Astrocyte (in vitro differentiated cells and primary cell): ENCODE measurements around the gene N4BP2. TPM values are rescaled to one million over a fixed set of nuclear protein-coding genes. Genes with fewer than 3 reads are reported as not detected.

Experiments used
- DNase-seq: peaks from one replicate; pipeline ENCODE4 v3.0.0-alpha.2; 2010; ENCODE audit warnings: low read depth
- FAIRE-seq: peaks from 2 replicates; lab custom pipeline; 2011; peaks lifted over from hg19 to GRCh38; lab: Jason Lieb, UNC
- H2AFZ ChIP-seq: 2 replicates; pipeline ENCODE4 v1.6.0; 2012; ENCODE audit warnings: low read depth, low read length, inconsistent platforms
- H3K27ac ChIP-seq: 2 replicates; pipeline ENCODE4 v1.5.1; 2011; ENCODE audit warnings: low read depth, low read length, inconsistent platforms
- H3K27me3 ChIP-seq: 2 replicates; pipeline ENCODE4 v1.6.0; 2011; ENCODE audit warnings: low read length, inconsistent platforms; ENCODE audit not compliant: insufficient read depth
- H3K36me3 ChIP-seq: 2 replicates; pipeline ENCODE4 v1.5.1; 2011; ENCODE audit warnings: low read length, inconsistent platforms; ENCODE audit not compliant: insufficient read depth
- H3K4me1 ChIP-seq: 2 replicates; pipeline ENCODE4 v1.5.1; 2011; ENCODE audit warnings: low read length, inconsistent platforms; ENCODE audit not compliant: insufficient read depth
- H3K4me2 ChIP-seq: 2 replicates; pipeline ENCODE4 v1.6.0; 2012; ENCODE audit warnings: low read length, inconsistent platforms
- H3K4me3 ChIP-seq: 2 replicates; pipeline ENCODE4 v1.5.1; 2011; ENCODE audit warnings: low read depth, mild to moderate bottlenecking, low read length, inconsistent platforms; ENCODE audit not compliant: insufficient read depth
- H3K79me2 ChIP-seq: 2 replicates; pipeline ENCODE4 v1.6.0; 2012; ENCODE audit warnings: mild to moderate bottlenecking, low read length, inconsistent platforms; ENCODE audit not compliant: insufficient read depth
- H3K9ac ChIP-seq: 2 replicates; pipeline ENCODE4 v1.6.0; 2012; ENCODE audit warnings: mild to moderate bottlenecking, low read length, inconsistent platforms
- H3K9me3 ChIP-seq: 2 replicates; pipeline ENCODE4 v1.5.1; 2012; ENCODE audit warnings: low read depth, mild to moderate bottlenecking, low read length, inconsistent platforms; ENCODE audit not compliant: insufficient read depth
- H4K20me1 ChIP-seq: 2 replicates; pipeline ENCODE4 v1.6.0; 2012; ENCODE audit warnings: low read length, inconsistent platforms; ENCODE audit not compliant: insufficient read depth
- H3K27ac Mint-ChIP-seq: one replicate; pipeline ENCODE4 v1.8.0; 2021; ENCODE audit warnings: mild to moderate bottlenecking, mixed read lengths; ENCODE audit not compliant: unreplicated experiment
- H3K27me3 Mint-ChIP-seq: one replicate; pipeline ENCODE4 v1.8.0; 2021; ENCODE audit warnings: low read depth, mixed read lengths; ENCODE audit not compliant: unreplicated experiment
- H3K36me3 Mint-ChIP-seq: one replicate; pipeline ENCODE4 v1.8.0; 2021; ENCODE audit warnings: low read depth, mixed read lengths; ENCODE audit not compliant: unreplicated experiment
- H3K4me1 Mint-ChIP-seq: one replicate; pipeline ENCODE4 v1.8.0; 2021; ENCODE audit warnings: low read depth, mixed read lengths; ENCODE audit not compliant: unreplicated experiment
- H3K4me3 Mint-ChIP-seq: one replicate; pipeline ENCODE4 v1.8.0; 2021; ENCODE audit warnings: mild to moderate bottlenecking, moderate library complexity, mixed read lengths; ENCODE audit not compliant: unreplicated experiment
- H3K9me3 Mint-ChIP-seq: one replicate; pipeline ENCODE4 v1.8.0; 2021; ENCODE audit warnings: mild to moderate bottlenecking, mixed read lengths; ENCODE audit not compliant: unreplicated experiment
- EZH2 ChIP-seq: IDR thresholded peaks from 2 replicates; pipeline ENCODE4 v1.6.1; 2012; ENCODE audit warnings: mild to moderate bottlenecking, low read length, inconsistent platforms; ENCODE audit not compliant: insufficient read depth
- total RNA-seq: library from RNA; stranded (reverse); gene quantifications from 2 replicates; pipeline ENCODE4 v1.2.1, GENCODE V29; 2021
- TF ChIP-seq, protein P1 (sequence below): IDR thresholded peaks from 2 replicates; pipeline ENCODE4 v1.5.1; 2011; ENCODE audit warnings: low read depth, mild to moderate bottlenecking, inconsistent platforms, low read length, moderate library complexity; ENCODE audit not compliant: insufficient read depth

The N4BP2 gene
- total RNA-seq, 1 donor from 2014 or later: 14.5 TPM

DNA sequence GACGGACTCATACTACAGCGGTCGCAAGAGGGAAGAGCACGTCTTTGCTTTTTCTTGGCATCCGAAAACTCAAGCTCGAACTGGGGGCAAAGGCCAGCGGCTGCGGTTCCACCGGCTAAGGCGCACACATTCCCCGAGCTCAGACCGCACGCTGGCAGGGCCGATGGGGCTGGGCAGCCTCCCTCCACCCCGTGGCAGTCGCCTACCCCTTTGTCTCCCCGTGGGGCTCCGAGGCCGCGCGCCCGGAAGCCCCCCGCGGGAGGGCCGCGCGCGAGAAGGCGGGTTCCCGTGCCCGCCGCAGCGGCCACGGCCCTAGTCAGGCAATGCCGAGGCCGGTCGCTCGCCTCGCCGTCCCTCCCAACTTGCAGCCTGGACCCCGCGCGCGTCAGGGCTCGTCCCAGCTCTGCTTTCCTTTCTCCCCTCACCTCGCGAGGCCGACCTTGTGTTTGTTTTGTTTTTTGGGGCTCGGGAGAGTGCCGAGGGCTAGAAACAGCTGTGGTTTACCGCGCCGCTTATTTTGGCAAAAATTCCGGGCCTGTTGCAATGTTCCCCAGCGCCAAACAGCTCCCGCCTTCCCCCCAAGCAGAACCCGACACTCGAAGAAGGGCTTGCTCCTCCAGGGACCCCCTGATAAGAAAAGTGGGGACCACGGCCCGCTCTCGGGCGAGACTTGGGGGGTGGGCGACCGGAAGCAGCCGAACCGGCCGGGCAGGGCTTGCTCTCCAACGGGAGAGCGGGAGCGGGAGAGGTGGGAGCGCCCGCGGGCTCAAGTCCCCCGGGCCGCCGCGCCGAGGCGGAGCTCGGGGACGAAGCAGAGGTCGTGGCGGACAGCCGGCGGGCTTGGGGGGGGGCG, 561 bp upstream of the N4BP2 start:
- Mint-ChIP-seq H3K27ac (peak overlapping the region; percentile 98), H3K9me3 (no peaks in the 10 kb centered on the region), H3K36me3 (no peaks in the 10 kb centered on the region), H3K4me3 (peak overlapping the region; percentile 91), H3K4me1 (peaks cover 4% of the 10 kb centered on the region), H3K27me3 (no peaks in the 10 kb centered on the region)
- no peaks in the 10 kb centered on the region for H3K79me2 ChIP-seq
- H3K27me3 ChIP-seq: no peaks in the 10 kb centered on the region
- peak overlapping the region; percentile 74 for H3K4me3 ChIP-seq
- no peak for TF ChIP-seq EZH2
- TF ChIP-seq, protein P1, sequence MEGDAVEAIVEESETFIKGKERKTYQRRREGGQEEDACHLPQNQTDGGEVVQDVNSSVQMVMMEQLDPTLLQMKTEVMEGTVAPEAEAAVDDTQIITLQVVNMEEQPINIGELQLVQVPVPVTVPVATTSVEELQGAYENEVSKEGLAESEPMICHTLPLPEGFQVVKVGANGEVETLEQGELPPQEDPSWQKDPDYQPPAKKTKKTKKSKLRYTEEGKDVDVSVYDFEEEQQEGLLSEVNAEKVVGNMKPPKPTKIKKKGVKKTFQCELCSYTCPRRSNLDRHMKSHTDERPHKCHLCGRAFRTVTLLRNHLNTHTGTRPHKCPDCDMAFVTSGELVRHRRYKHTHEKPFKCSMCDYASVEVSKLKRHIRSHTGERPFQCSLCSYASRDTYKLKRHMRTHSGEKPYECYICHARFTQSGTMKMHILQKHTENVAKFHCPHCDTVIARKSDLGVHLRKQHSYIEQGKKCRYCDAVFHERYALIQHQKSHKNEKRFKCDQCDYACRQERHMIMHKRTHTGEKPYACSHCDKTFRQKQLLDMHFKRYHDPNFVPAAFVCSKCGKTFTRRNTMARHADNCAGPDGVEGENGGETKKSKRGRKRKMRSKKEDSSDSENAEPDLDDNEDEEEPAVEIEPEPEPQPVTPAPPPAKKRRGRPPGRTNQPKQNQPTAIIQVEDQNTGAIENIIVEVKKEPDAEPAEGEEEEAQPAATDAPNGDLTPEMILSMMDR: no peak
- H3K4me2 ChIP-seq: peak overlapping the region; percentile 93
- H2AFZ ChIP-seq: peak overlapping the region; percentile 69
- H3K36me3 ChIP-seq: no peaks in the 10 kb centered on the region
- no peaks in the 10 kb centered on the region for H3K9me3 ChIP-seq
- H3K4me1 ChIP-seq: peaks cover 12% of the 10 kb centered on the region
- no peaks in the 10 kb centered on the region for H4K20me1 ChIP-seq
- H3K27ac ChIP-seq: peak overlapping the region; percentile 85
- DNase-seq (peak; percentile 88), FAIRE-seq (peak; percentile 32)
- peak overlapping the region; percentile 87 for H3K9ac ChIP-seq

DNA sequence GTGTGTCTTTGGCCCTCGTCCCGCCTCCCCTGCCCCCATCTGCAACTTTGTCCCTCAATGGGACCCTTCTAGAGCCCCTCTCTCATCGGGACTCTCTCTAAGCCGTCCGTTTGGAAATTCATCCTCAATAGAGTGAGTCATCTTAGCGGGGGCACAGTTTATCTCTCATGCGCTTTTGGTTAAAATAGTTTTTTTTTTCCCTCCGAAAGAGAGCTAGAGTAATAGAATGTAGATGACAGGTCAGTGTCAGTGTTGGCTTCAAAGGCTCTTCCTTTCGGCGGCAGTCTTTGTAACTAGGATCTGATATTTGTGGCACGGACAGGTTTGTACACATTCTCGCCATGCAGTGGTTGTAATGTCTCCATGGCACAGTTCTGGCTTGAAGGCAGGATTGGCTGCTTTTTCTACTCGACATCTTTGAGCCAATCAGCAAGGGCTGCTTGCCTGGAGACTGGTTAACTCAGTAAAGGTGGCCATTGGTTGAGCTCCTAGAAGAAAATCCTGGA, 989 bp downstream of the N4BP2 start:
- H3K4me1 Mint-ChIP-seq: peaks cover 4% of the 10 kb centered on the region
- peak overlapping the region; percentile 89 for H3K27ac Mint-ChIP-seq
- no peaks in the 10 kb centered on the region for H3K27me3 Mint-ChIP-seq
- no peaks in the 10 kb centered on the region for H3K27me3 ChIP-seq
- no peaks in the 10 kb centered on the region for H3K9me3 ChIP-seq
- TF ChIP-seq, protein P1: no peak
- no peak for TF ChIP-seq EZH2
- peak overlapping the region; percentile 74 for H2AFZ ChIP-seq
- peak overlapping the region; percentile 85 for H3K27ac ChIP-seq
- H3K4me2 ChIP-seq: peak overlapping the region; percentile 93
- H3K4me3 ChIP-seq: peak overlapping the region; percentile 74
- H3K9me3 Mint-ChIP-seq: no peaks in the 10 kb centered on the region
- FAIRE-seq (peak; percentile 56), DNase-seq (peak; percentile 97)
- peak overlapping the region; percentile 92 for H3K4me3 Mint-ChIP-seq
- H4K20me1 ChIP-seq: no peaks in the 10 kb centered on the region
- no peaks in the 10 kb centered on the region for H3K79me2 ChIP-seq
- H3K36me3 ChIP-seq: no peaks in the 10 kb centered on the region
- H3K36me3 Mint-ChIP-seq: peaks cover 1% of the 10 kb centered on the region
- H3K9ac ChIP-seq: peak overlapping the region; percentile 87
- peaks cover 12% of the 10 kb centered on the region for H3K4me1 ChIP-seq
